ENCODE data around the gene THTPA.

Gene THTPA

GRCh38 chr14:23589606-23590005 lies 33.5 kb downstream of the THTPA start:
- TF ChIP-seq ZBTB7A (IDR thresholded peaks at IDR 0.05; ENCODE audit: low read depth) (no peak), EGR1 (IDR thresholded peaks at IDR 0.05) (no peak)

- TF ChIP-seq USF1 (IDR thresholded peaks at IDR 0.05), result no peak
- TF ChIP-seq, protein P1, sequence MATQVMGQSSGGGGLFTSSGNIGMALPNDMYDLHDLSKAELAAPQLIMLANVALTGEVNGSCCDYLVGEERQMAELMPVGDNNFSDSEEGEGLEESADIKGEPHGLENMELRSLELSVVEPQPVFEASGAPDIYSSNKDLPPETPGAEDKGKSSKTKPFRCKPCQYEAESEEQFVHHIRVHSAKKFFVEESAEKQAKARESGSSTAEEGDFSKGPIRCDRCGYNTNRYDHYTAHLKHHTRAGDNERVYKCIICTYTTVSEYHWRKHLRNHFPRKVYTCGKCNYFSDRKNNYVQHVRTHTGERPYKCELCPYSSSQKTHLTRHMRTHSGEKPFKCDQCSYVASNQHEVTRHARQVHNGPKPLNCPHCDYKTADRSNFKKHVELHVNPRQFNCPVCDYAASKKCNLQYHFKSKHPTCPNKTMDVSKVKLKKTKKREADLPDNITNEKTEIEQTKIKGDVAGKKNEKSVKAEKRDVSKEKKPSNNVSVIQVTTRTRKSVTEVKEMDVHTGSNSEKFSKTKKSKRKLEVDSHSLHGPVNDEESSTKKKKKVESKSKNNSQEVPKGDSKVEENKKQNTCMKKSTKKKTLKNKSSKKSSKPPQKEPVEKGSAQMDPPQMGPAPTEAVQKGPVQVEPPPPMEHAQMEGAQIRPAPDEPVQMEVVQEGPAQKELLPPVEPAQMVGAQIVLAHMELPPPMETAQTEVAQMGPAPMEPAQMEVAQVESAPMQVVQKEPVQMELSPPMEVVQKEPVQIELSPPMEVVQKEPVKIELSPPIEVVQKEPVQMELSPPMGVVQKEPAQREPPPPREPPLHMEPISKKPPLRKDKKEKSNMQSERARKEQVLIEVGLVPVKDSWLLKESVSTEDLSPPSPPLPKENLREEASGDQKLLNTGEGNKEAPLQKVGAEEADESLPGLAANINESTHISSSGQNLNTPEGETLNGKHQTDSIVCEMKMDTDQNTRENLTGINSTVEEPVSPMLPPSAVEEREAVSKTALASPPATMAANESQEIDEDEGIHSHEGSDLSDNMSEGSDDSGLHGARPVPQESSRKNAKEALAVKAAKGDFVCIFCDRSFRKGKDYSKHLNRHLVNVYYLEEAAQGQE (IDR thresholded peaks at IDR 0.05; ENCODE audit: low read depth), result no peak
- TF ChIP-seq FOXM1 (IDR thresholded peaks at IDR 0.05; ENCODE audit: borderline replicate concordance, low read depth), result no peak
- no peak for TF ChIP-seq EGR1 (IDR thresholded peaks at IDR 0.05)
- no peak for TF ChIP-seq EP300 (IDR thresholded peaks at IDR 0.05; ENCODE audit: borderline replicate concordance)
- TF ChIP-seq CEBPB (IDR thresholded peaks at IDR 0.05), result no peak
- TF ChIP-seq, protein P2, sequence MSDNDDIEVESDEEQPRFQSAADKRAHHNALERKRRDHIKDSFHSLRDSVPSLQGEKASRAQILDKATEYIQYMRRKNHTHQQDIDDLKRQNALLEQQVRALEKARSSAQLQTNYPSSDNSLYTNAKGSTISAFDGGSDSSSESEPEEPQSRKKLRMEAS (IDR thresholded peaks at IDR 0.05), result no peak
- TF ChIP-seq CREB1 (IDR thresholded peaks at IDR 0.05; ENCODE audit: low read depth), result no peak
- TF ChIP-seq TAF1 (IDR thresholded peaks at IDR 0.05; ENCODE audit: low read depth), result no peak
- TF ChIP-seq YY1 (IDR thresholded peaks at IDR 0.05; ENCODE audit: low read depth), result no peak
- TF ChIP-seq TEAD4 (IDR thresholded peaks at IDR 0.05), result no peak
- TF ChIP-seq NFIC (IDR thresholded peaks at IDR 0.05), result no peak
- TF ChIP-seq TCF12 (IDR thresholded peaks at IDR 0.05; ENCODE audit: low read depth), result no peak
Observed at GRCh38 chr14:23590198-23590597, 34.1 kb downstream of the THTPA start.

DNA sequence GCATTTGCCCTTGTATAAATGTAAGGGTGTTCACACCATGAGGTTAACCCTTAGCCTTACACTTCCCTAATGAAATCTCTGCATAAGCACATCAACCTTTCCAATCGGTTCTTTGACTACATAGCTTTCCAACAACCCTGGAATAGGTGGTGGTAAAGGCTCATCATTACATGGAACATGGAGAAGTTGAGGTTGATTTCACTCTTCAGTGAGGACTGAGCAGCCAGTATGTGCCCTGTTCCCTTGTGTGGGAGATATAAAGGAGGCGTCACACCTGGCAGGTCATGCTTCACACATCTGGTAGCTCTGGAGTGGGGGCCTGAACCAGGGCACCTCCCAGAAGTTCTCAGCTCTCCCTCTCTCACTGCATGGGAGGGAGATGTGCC lies 44.2 kb downstream of the THTPA start:
- TF ChIP-seq EGR1 (IDR thresholded peaks at IDR 0.05) (no peak), TAF1 (IDR thresholded peaks at IDR 0.05; ENCODE audit: low read depth) (no peak), RAD21 (IDR thresholded peaks at IDR 0.05; ENCODE audit: low read depth) (no peak), ZBTB7A (IDR thresholded peaks at IDR 0.05; ENCODE audit: low read depth) (no peak), NFIC (IDR thresholded peaks at IDR 0.05) (no peak), TCF12 (IDR thresholded peaks at IDR 0.05; ENCODE audit: low read depth) (no peak), CEBPB (IDR thresholded peaks at IDR 0.05) (no peak), YY1 (IDR thresholded peaks at IDR 0.05; ENCODE audit: low read depth) (no peak), USF1 (IDR thresholded peaks at IDR 0.05) (no peak), CREB1 (IDR thresholded peaks at IDR 0.05; ENCODE audit: low read depth) (no peak), TEAD4 (IDR thresholded peaks at IDR 0.05) (no peak), FOXM1 (IDR thresholded peaks at IDR 0.05; ENCODE audit: borderline replicate concordance, low read depth) (no peak), EP300 (IDR thresholded peaks at IDR 0.05; ENCODE audit: borderline replicate concordance) (no peak)
- TF ChIP-seq, protein P1 (IDR thresholded peaks at IDR 0.05; ENCODE audit: low read depth), result no peak
- TF ChIP-seq, protein P2 (IDR thresholded peaks at IDR 0.05), result no peak

GRCh38 chr14:23600806-23601205 lies 44.7 kb downstream of the THTPA start:
- TF ChIP-seq, protein P2 (IDR thresholded peaks at IDR 0.05), result no peak
- no peak for TF ChIP-seq TEAD4 (IDR thresholded peaks at IDR 0.05)
- no peak for TF ChIP-seq TAF1 (IDR thresholded peaks at IDR 0.05; ENCODE audit: low read depth)
- TF ChIP-seq, protein P1 (IDR thresholded peaks at IDR 0.05; ENCODE audit: low read depth), result no peak
- TF ChIP-seq CREB1 (IDR thresholded peaks at IDR 0.05; ENCODE audit: low read depth), result no peak
- TF ChIP-seq YY1 (IDR thresholded peaks at IDR 0.05; ENCODE audit: low read depth), result no peak
- TF ChIP-seq ZBTB7A (IDR thresholded peaks at IDR 0.05; ENCODE audit: low read depth), result no peak
- TF ChIP-seq EGR1 (IDR thresholded peaks at IDR 0.05), result no peak
- no peak for TF ChIP-seq TCF12 (IDR thresholded peaks at IDR 0.05; ENCODE audit: low read depth)
- TF ChIP-seq EP300 (IDR thresholded peaks at IDR 0.05; ENCODE audit: borderline replicate concordance), result no peak

Measured in Ishikawa (cell line).